SK-N-SH (cell line): ENCODE measurements around the gene KRT6A.

Source experiments
- CTCF ChIP-seq: fragments of 200-600 bp; sonication (generic); IDR thresholded peaks from 2 replicates; pipeline ENCODE4 v1.6.1; 2017; ENCODE audit warnings: antibody characterized with exemption, mild to moderate bottlenecking, moderate library complexity
- ELF1 ChIP-seq: IDR thresholded peaks from 2 replicates; pipeline ENCODE4 v1.4.0; 2012
- EZH2phosphoT487 ChIP-seq: fragments of 200-600 bp; sonication (generic); IDR thresholded peaks from 2 replicates; pipeline ENCODE4 v1.6.1; 2017; ENCODE audit warnings: low read depth, mixed run types, mild to moderate bottlenecking, antibody characterized with exemption, moderate library complexity, borderline replicate concordance
- GABPA ChIP-seq: IDR thresholded peaks from 2 replicates; pipeline ENCODE4 v1.4.0; 2012; ENCODE audit warnings: low read depth, mild to moderate bottlenecking
- POLR2AphosphoS5 ChIP-seq: IDR thresholded peaks from 2 replicates; pipeline ENCODE4 v1.6.1; 2012; ENCODE audit warnings: low read depth, low read length
- RAD21 ChIP-seq: IDR thresholded peaks from 2 replicates; pipeline ENCODE4 v1.6.1; 2012; ENCODE audit warnings: mild to moderate bottlenecking, low read length
- REST ChIP-seq: IDR thresholded peaks from 2 replicates; pipeline ENCODE4 v1.6.1; 2012; ENCODE audit warnings: mild to moderate bottlenecking, low read depth, low read length, moderate library complexity
- RFX5 ChIP-seq: IDR thresholded peaks from 2 replicates; pipeline ENCODE4 v1.6.1; 2012; ENCODE audit warnings: mild to moderate bottlenecking, improper control_type of control experiment, low read length
- SMC3 ChIP-seq: IDR thresholded peaks from 2 replicates; pipeline ENCODE4 v1.6.1; 2012; ENCODE audit warnings: low read depth, low read length, improper control_type of control experiment
- TEAD4 ChIP-seq: IDR thresholded peaks from 2 replicates; pipeline ENCODE4 v1.4.0; 2012; ENCODE audit warnings: mild to moderate bottlenecking, borderline replicate concordance; ENCODE audit not compliant: insufficient read depth
- USF1 ChIP-seq: IDR thresholded peaks from 2 replicates; pipeline ENCODE4 v1.4.0; 2012; ENCODE audit warnings: low read depth, borderline replicate concordance
- USF2 ChIP-seq: fragments of 150-350 bp; IDR thresholded peaks from 2 replicates; pipeline ENCODE4 v1.6.1; 2017; ENCODE audit warnings: antibody characterized with exemption, low read length, low read depth, borderline replicate concordance
- YY1 ChIP-seq: IDR thresholded peaks from 2 replicates; pipeline ENCODE4 v1.4.0; 2012; ENCODE audit warnings: low read depth, mild to moderate bottlenecking
- ZBTB33 ChIP-seq: IDR thresholded peaks from 2 replicates; pipeline ENCODE4 v1.4.0; 2012; ENCODE audit warnings: low read depth, borderline replicate concordance

GRCh38 chr12:52539821-52540173 is 46.7 kb upstream of the KRT6A start:
- TF ChIP-seq YY1: no peak
- TF ChIP-seq USF2: no peak
- no peak for TF ChIP-seq RAD21
- no peak for TF ChIP-seq CTCF
- TF ChIP-seq POLR2AphosphoS5: no peak
- TF ChIP-seq ZBTB33: no peak
- TF ChIP-seq REST: no peak
- no peak for TF ChIP-seq RFX5
- no peak for TF ChIP-seq GABPA
- no peak for TF ChIP-seq USF1
- no peak for TF ChIP-seq SMC3
- no peak for TF ChIP-seq TEAD4
- TF ChIP-seq EZH2phosphoT487: no peak
- no peak for TF ChIP-seq ELF1
